ENCODE measurements around the gene KRT23. TPM values are rescaled to one million over a fixed set of nuclear protein-coding genes. Genes with fewer than 3 reads are reported as not detected.

The KRT23 gene
- total RNA-seq, 1 experiment from 2014 or later: not detected

GRCh38 chr17:40961591-40961990, 24.1 kb upstream of the KRT23 start:
- H2BK120ac ChIP-seq (ENCODE audit: low read depth, low read length, poor library complexity, severe bottlenecking): no peak overlapping the region
- Mint-ChIP-seq H3K4me1 (peaks cover 25 to 28% of the 10 kb centered on the region in 2 experiments), H3K36me3 (ENCODE audit: insufficient read depth in 1 of 3, low read depth in 3 of 3) (no peaks in the 10 kb centered on the region), H3K4me3 (no peak overlapping the region), H3K27ac (no peak overlapping the region), H3K9me3 (no peaks in the 10 kb centered on the region), H3K27me3 (ENCODE audit: low read depth) (no peaks in the 10 kb centered on the region; the same call in none of the 2 replicates)
- no peak for TF ChIP-seq CTCF (conservative IDR thresholded peaks at IDR 0.05)
- H2BK15ac ChIP-seq (ENCODE audit: low read depth, low read length): no peak overlapping the region
- H3K4me2 ChIP-seq (ENCODE audit: insufficient read depth, insufficient read length, low read length): no peak overlapping the region
- H2BK5ac ChIP-seq (ENCODE audit: insufficient read length, low read length): no peak overlapping the region
- no peaks in the 10 kb centered on the region for H3K9me3 ChIP-seq (ENCODE audit: control insufficient read depth, low read depth, low read length)
- no peak for DNase-seq
- H3K14ac ChIP-seq (ENCODE audit: insufficient read depth, low read length): no peak overlapping the region
- H4K20me1 ChIP-seq (ENCODE audit: control insufficient read depth, insufficient read depth, insufficient read length): no peaks in the 10 kb centered on the region
- no peak overlapping the region for H3K56ac ChIP-seq (ENCODE audit: insufficient read length, low read depth, low read length)
- H3K23ac ChIP-seq (ENCODE audit: insufficient read length, low read depth, low read length): no peak overlapping the region
- H3K4ac ChIP-seq (ENCODE audit: low read depth, low read length): no peak overlapping the region
- peaks cover 9% of the 10 kb centered on the region; the same call in 1 of the 2 replicates for H3K4me1 ChIP-seq (ENCODE audit: insufficient read depth, low read length)
- H2AFZ ChIP-seq (ENCODE audit: low read length): no peak overlapping the region
- no peak overlapping the region for H3K27ac ChIP-seq (ENCODE audit: insufficient read length, low read depth, low read length)
- no peaks in the 10 kb centered on the region for H3K27me3 ChIP-seq (ENCODE audit: insufficient read depth, low read length)
- no peak overlapping the region for H2BK12ac ChIP-seq (ENCODE audit: insufficient read length, low read depth, low read length)
- H3K18ac ChIP-seq (ENCODE audit: insufficient read length, low read depth, low read length): no peak overlapping the region
- no peak overlapping the region for H2BK20ac ChIP-seq (ENCODE audit: low read depth, low read length, poor library complexity, severe bottlenecking)
- H4K91ac ChIP-seq (ENCODE audit: insufficient read length, low read depth, low read length): no peak overlapping the region
- no peaks in the 10 kb centered on the region for H3K79me1 ChIP-seq (ENCODE audit: insufficient read depth, low read depth, low read length, poor library complexity, severe bottlenecking)
- H3T11ph ChIP-seq (ENCODE audit: low read length): no peak overlapping the region
- no peak overlapping the region for H4K5ac ChIP-seq (ENCODE audit: insufficient read length, low read depth, low read length)
- no peak overlapping the region for H3K9ac ChIP-seq (ENCODE audit: extremely low read depth, insufficient read length, low read length)
- H3K79me2 ChIP-seq (ENCODE audit: insufficient read depth, low read length): no peaks in the 10 kb centered on the region
- H4K8ac ChIP-seq (replicated peaks; ENCODE audit: insufficient read length, low read depth, low read length): no peak overlapping the region
- H2AK5ac ChIP-seq (ENCODE audit: insufficient read length, low read length): no peak overlapping the region
- no CpG with 5 or more reads among the region's 1 CpG for WGBS (ENCODE audit: extremely low coverage, insufficient read length, low lambda C conversion rate)
- H3K23me2 ChIP-seq (ENCODE audit: insufficient read length, low read depth, low read length, poor library complexity, severe bottlenecking): no peaks in the 10 kb centered on the region

Data from H9 (cell line).